ENCODE data around the gene STX4. TPM values are rescaled to one million over a fixed set of nuclear protein-coding genes. Genes with fewer than 3 reads are reported as not detected.

STX4 gene, protein sequence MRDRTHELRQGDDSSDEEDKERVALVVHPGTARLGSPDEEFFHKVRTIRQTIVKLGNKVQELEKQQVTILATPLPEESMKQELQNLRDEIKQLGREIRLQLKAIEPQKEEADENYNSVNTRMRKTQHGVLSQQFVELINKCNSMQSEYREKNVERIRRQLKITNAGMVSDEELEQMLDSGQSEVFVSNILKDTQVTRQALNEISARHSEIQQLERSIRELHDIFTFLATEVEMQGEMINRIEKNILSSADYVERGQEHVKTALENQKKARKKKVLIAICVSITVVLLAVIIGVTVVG
- 10 to 100 TPM; 65.4 to 84.8 TPM for total RNA-seq
- polyA plus RNA-seq (ENCODE audit: insufficient read length in 6 of 6): 10 to 100 TPM; 37.7 to 47.6 (median 42.0) TPM
- long read RNA-seq, donor 1, transcript STX4-201 (11 exons, 1,481 nt): major isoform, 7 of 19 reads
- long read RNA-seq, donor 1, partial matches to known transcripts: 5 of 19 reads
- long read RNA-seq, donor 1, other reads (novel, unspliced or antisense): 0 of 19 reads
- long read RNA-seq, donor 2, partial matches to known transcripts: 11 of 20 reads
- long read RNA-seq, donor 2, other reads (novel, unspliced or antisense): 0 of 20 reads
- long read RNA-seq, donor 3, partial matches to known transcripts: 6 of 11 reads
- long read RNA-seq, donor 3, other reads (novel, unspliced or antisense): 0 of 11 reads
- long read RNA-seq, donor 4, partial matches to known transcripts: 6 of 8 reads
- long read RNA-seq, donor 4, other reads (novel, unspliced or antisense): 0 of 8 reads
- long read RNA-seq, donor 5, transcript STX4-201 (11 exons, 1,481 nt): major isoform, 7 of 14 reads
- long read RNA-seq, donor 5, partial matches to known transcripts: 5 of 14 reads
- long read RNA-seq, donor 5, other reads (novel, unspliced or antisense): 0 of 14 reads
- long read RNA-seq, donor 6, partial matches to known transcripts: 0 of 6 reads
- long read RNA-seq, donor 6, other reads (novel, unspliced or antisense): 0 of 6 reads
- long read RNA-seq, donor 7, transcript STX4-201 (11 exons, 1,481 nt): major isoform, 5 of 17 reads
- long read RNA-seq, donor 7, partial matches to known transcripts: 12 of 17 reads
- long read RNA-seq, donor 7, other reads (novel, unspliced or antisense): 0 of 17 reads
- long read RNA-seq, donor 8, transcript STX4-201 (11 exons, 1,481 nt): major isoform, 7 of 13 reads
- long read RNA-seq, donor 8, partial matches to known transcripts: 6 of 13 reads
- long read RNA-seq, donor 8, other reads (novel, unspliced or antisense): 0 of 13 reads
- long read RNA-seq, donor 9: 0 reads
- long read RNA-seq, donor 10, partial matches to known transcripts: 3 of 4 reads
- long read RNA-seq, donor 10, other reads (novel, unspliced or antisense): 0 of 4 reads
- long read RNA-seq, donor 11: 0 reads
- long read RNA-seq, donor 12, partial matches to known transcripts: 13 of 20 reads
- long read RNA-seq, donor 12, other reads (novel, unspliced or antisense): 0 of 20 reads

- no peak for TF ChIP-seq CTCF (IDR thresholded peaks at IDR 0.05)
- H3K36me3 ChIP-seq: peaks cover 0 to 28% of the 10 kb centered on the region in 2 donors
- H3K4me1 ChIP-seq: peaks cover 8 to 39% of the 10 kb centered on the region in 2 donors
- intact Hi-C loops (cut with DNase I): no loop called here
- peak within 1 kb of the TSS; percentile 76 to 100 for H3K4me3 ChIP-seq
- no peaks in the 10 kb centered on the region for H3K27me3 ChIP-seq
- H3K27ac ChIP-seq: peak within 1 kb of the TSS; percentile 93 to 98
- no peaks in the 10 kb centered on the region for H3K9me3 ChIP-seq
- peak; percentile 95 for ATAC-seq
- peak; percentile 96 to 99 (median 98) for DNase-seq
These were observed at the start of gene STX4 for GRCh38 chr16:31032736-31033708. Gene STX4 (plus strand): TSS chr16:31033558. CDS start chr16:31033806, 248 bp downstream.

- H3K4me3 ChIP-seq: no peak overlapping the region
- no peaks in the 10 kb centered on the region for H3K9me3 ChIP-seq
- no peak for ATAC-seq
- no peak for TF ChIP-seq CTCF (IDR thresholded peaks at IDR 0.05)
- peaks cover 0 to 76% of the 10 kb centered on the region in 2 donors for H3K36me3 ChIP-seq
- DNase-seq: no peak
- H3K27ac ChIP-seq: no peak overlapping the region
- intact Hi-C loops (cut with DNase I): loop anchor here in 1 of 2 donors (10.0 kb wide), 2 partner anchors 451 to 881 kb away; no protein-coding TSS in a partner anchor
- no peaks in the 10 kb centered on the region for H3K27me3 ChIP-seq
- H3K4me1 ChIP-seq: peaks cover 5 to 16% of the 10 kb centered on the region in 2 donors
These were observed 49.3 kb upstream of the STX4 start for GRCh38 chr16:30983898-30984610.

DNA sequence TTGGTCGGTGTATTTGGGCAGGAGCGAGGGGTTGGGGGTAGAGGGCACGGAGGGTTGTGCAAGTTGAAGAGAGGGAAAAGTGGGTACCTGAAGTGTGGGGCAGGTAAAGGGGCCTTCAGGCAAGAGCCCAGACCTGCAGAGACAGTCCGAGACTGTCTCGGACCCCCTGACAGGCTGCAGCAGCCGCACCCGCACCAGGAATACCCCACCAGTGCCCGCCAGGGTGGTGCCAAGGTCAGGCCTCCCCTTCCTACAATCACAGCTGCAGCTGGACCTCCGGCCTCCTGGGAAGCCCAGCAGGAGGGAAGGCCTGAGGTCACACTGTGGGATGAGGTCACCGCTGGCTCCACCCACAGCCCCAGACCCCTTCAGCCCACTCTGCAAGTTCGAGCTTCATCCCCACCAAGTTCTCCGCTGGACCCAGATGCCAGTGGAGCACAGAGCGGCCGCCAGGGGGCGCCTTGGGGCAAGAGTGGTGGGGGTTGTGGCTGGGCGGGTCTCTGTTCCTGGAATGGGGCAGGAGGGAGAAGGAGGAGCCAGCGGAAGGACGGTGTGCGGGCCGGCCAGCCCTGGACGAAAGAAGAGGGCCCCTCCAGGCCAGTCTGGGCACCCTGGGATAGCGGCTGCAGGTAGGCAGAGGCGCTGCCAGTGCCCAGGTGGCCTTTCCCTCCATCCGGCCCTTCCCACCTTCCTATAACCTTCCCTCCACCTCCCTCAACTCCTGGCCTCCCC is 48.5 kb upstream of the STX4 start, which contains the start of gene HSD3B7:
Gene HSD3B7 (plus strand): TSS at position 539 of the 732 bp plus-strand sequence. CDS start 452 bp downstream, outside the sequence.
- Histone ChIP-seq H3K36me3 (peaks cover 0 to 68% of the 10 kb centered on the region in 2 donors), H3K27me3 (no peaks in the 10 kb centered on the region), H3K27ac (no peak within 1 kb of the TSS), H3K4me3 (peak within 1 kb of the TSS; percentile 35 to 46), H3K9me3 (no peaks in the 10 kb centered on the region), H3K4me1 (peaks cover 5 to 16% of the 10 kb centered on the region in 2 donors)
- ATAC-seq: peak; percentile 98
- DNase-seq: peak; percentile 66 to 99 (median 86)
- peak; percentile 91 to 97 for TF ChIP-seq CTCF (IDR thresholded peaks at IDR 0.05)
- intact Hi-C loops (cut with DNase I): loop anchor here in 1 of 2 donors (10.0 kb wide), 2 partner anchors 450 to 880 kb away; no protein-coding TSS in a partner anchor
